OCI-LY3 (cell line): ENCODE results near the gene IL26.

Source experiments
- CTCF ChIP-seq: fragments of 200-600, 300-600 bp; sonication (generic); IDR thresholded peaks from 2 replicates; pipeline ENCODE4 v1.5.1; 2014; ENCODE audit warnings: antibody characterized with exemption, low read length, low read depth
- EZH2phosphoT487 ChIP-seq: fragments of 200-600 bp; shearing (Covaris generic); IDR thresholded peaks from 2 replicates; pipeline ENCODE4 v1.6.1; 2018; ENCODE audit warnings: antibody characterized with exemption, mixed run types, low read depth

GRCh38 chr12:68236421-68237059 is 10.9 kb upstream of the IL26 start:
- no peak for TF ChIP-seq CTCF
- no peak for TF ChIP-seq EZH2phosphoT487
